H1 (cell line): ENCODE data around the gene SYNDIG1. TPM values are rescaled to one million over a fixed set of nuclear protein-coding genes. Genes with fewer than 3 reads are reported as not detected.

ENCODE experiments used
- CTCF ChIA-PET: fragments of 300-600 bp; sonication (Branson Sonifier 250); formaldehyde crosslinking; loops from one replicate; lab custom pipeline; 2021; ENCODE audit not compliant: partially characterized antibody; lab: Charles Lee
- POLR2A ChIA-PET: fragments of 300-600 bp; sonication (Branson Sonifier 250); formaldehyde crosslinking; loops from one replicate; lab custom pipeline; 2021; ENCODE audit warnings: inconsistent platforms; ENCODE audit not compliant: partially characterized antibody; lab: Charles Lee
- DNase-seq, 2 experiments: peaks; one replicate each; pipeline versions ENCODE4 v3.0.0 to v3.0.0-alpha.2; 2010 to 2022; ENCODE audit warnings: low spot score in 2 of 2, low read depth in 1 of 2, mixed read lengths in 1 of 2
- FAIRE-seq: peaks from 2 replicates; lab custom pipeline; 2011; peaks lifted over from hg19 to GRCh38; lab: Jason Lieb, UNC
- H2AFZ ChIP-seq: 2 replicates; pipeline ENCODE4 v1.8.1; 2012; ENCODE audit warnings: low read length, inconsistent platforms
- H2AK5ac ChIP-seq: 2 replicates; pipeline ENCODE4 v1.6.1; 2013; ENCODE audit warnings: low read depth, low read length
- H2BK120ac ChIP-seq: replicated peaks from 2 replicates; pipeline ENCODE3; 2013; ENCODE audit warnings: low read depth, low read length, inconsistent platforms
- H2BK12ac ChIP-seq: 2 replicates; pipeline ENCODE4 v1.6.1; 2013; ENCODE audit warnings: low read depth, low read length
- H2BK15ac ChIP-seq: 2 replicates; pipeline ENCODE4 v1.6.1; 2013; ENCODE audit warnings: low read length
- H2BK20ac ChIP-seq: 2 replicates; pipeline ENCODE4 v1.6.1; 2013; ENCODE audit warnings: low read length
- H2BK5ac ChIP-seq: 2 replicates; pipeline ENCODE4 v1.6.1; 2013; ENCODE audit warnings: low read depth, low read length
- H3K14ac ChIP-seq: 2 replicates; pipeline ENCODE4 v1.6.1; 2013; ENCODE audit warnings: inconsistent platforms; ENCODE audit not compliant: insufficient read length
- H3K18ac ChIP-seq: 2 replicates; pipeline ENCODE4 v1.6.1; 2013; ENCODE audit warnings: low read length; ENCODE audit errors: extremely low read depth
- H3K23ac ChIP-seq: 2 replicates; pipeline ENCODE4 v1.6.1; 2013; ENCODE audit warnings: inconsistent platforms; ENCODE audit not compliant: insufficient read length
- H3K23me2 ChIP-seq: 2 replicates; pipeline ENCODE4 v1.6.1; 2013; ENCODE audit warnings: low read depth, low read length
- H3K27ac ChIP-seq: 2 replicates; pipeline ENCODE4 v1.6.1; 2011; ENCODE audit warnings: low read depth, low read length, inconsistent platforms
- H3K27me3 ChIP-seq, 4 experiments: replicated peaks in 1 of 4; 1 replicate in 1 of 4; 2 replicates in 3 of 4; pipeline versions ENCODE4 v1.6.1 to v1.8.1; 2011 to 2013; ENCODE audit warnings: low read length in 3 of 4, mild to moderate bottlenecking in 3 of 4, inconsistent platforms in 2 of 4, mixed read lengths in 2 of 4, moderate library complexity in 1 of 4; ENCODE audit not compliant: control insufficient read depth in 3 of 4, insufficient read depth in 3 of 4; ENCODE audit errors: extremely low read depth in 1 of 4
- H3K36me3 ChIP-seq, 4 experiments: 2 replicates each; pipeline versions ENCODE4 v1.6.1 to v1.8.1; 2011 to 2013; ENCODE audit warnings: mild to moderate bottlenecking in 4 of 4, low read length in 3 of 4, moderate library complexity in 2 of 4, control low read depth in 1 of 4, inconsistent platforms in 1 of 4; ENCODE audit not compliant: insufficient read depth in 4 of 4, control insufficient read depth in 2 of 4
- H3K4ac ChIP-seq: replicated peaks from 2 replicates; pipeline ENCODE3; 2013; ENCODE audit warnings: low read length, low read depth, mixed read lengths, inconsistent platforms; ENCODE audit not compliant: insufficient read length
- H3K4me1 ChIP-seq, 4 experiments: replicated peaks in 1 of 4; 1 replicate in 1 of 4; 2 replicates in 3 of 4; pipeline versions ENCODE4 v1.6.1 to v1.8.1; 2011 to 2013; ENCODE audit warnings: low read length in 3 of 4, inconsistent platforms in 2 of 4, mixed read lengths in 1 of 4; ENCODE audit not compliant: insufficient read depth in 4 of 4, control insufficient read depth in 3 of 4
- H3K4me2 ChIP-seq, 2 experiments: 2 replicates each; pipeline versions ENCODE4 v1.6.1 to v1.8.1; 2011 to 2013; ENCODE audit warnings: low read depth in 2 of 2, low read length in 2 of 2, control low read depth in 1 of 2, inconsistent platforms in 1 of 2, mild to moderate bottlenecking in 1 of 2; ENCODE audit not compliant: insufficient read depth in 1 of 2
- H3K4me3 ChIP-seq, 4 experiments: fragments of 200-600, 300-600 bp in 1 of 4; sonication (generic), shearing (Covaris generic), sonication (Bioruptor Twin) in 1 of 4; 2 replicates each; pipeline versions ENCODE4 v1.5.1 to v1.8.1; 2011 to 2016; ENCODE audit warnings: low read length in 4 of 4, low read depth in 3 of 4, control low read depth in 2 of 4, inconsistent platforms in 2 of 4, mild to moderate bottlenecking in 2 of 4, mixed read lengths in 1 of 4, moderate library complexity in 1 of 4; ENCODE audit not compliant: insufficient read depth in 2 of 4; ENCODE audit errors: extremely low read depth in 1 of 4
- H3K56ac ChIP-seq: replicated peaks from 2 replicates; pipeline ENCODE3; 2013; ENCODE audit warnings: low read depth, mild to moderate bottlenecking, mixed read lengths, low read length, inconsistent platforms; ENCODE audit not compliant: insufficient read length
- H3K79me1 ChIP-seq: 2 replicates; pipeline ENCODE4 v1.6.1; 2013; ENCODE audit warnings: low read depth, low read length, control low read depth
- H3K79me2 ChIP-seq, 2 experiments: 2 replicates each; pipeline versions ENCODE4 v1.6.1 to v1.8.1; 2012 to 2013; ENCODE audit warnings: low read length in 2 of 2, mild to moderate bottlenecking in 2 of 2, inconsistent platforms in 1 of 2; ENCODE audit not compliant: insufficient read depth in 2 of 2, control insufficient read depth in 1 of 2
- H3K9ac ChIP-seq, 4 experiments: replicated peaks in 1 of 4; 1 replicate in 1 of 4; 2 replicates in 3 of 4; pipeline versions ENCODE4 v1.6.1 to v1.8.1; 2011 to 2013; ENCODE audit warnings: low read depth in 3 of 4, low read length in 3 of 4, control low read depth in 2 of 4, mild to moderate bottlenecking in 2 of 4, moderate library complexity in 2 of 4, inconsistent platforms in 1 of 4; ENCODE audit errors: extremely low read depth in 1 of 4
- H3K9me3 ChIP-seq, 2 experiments: 2 replicates each; pipeline versions ENCODE4 v1.6.1 to v1.8.1; 2012 to 2013; ENCODE audit warnings: mild to moderate bottlenecking in 2 of 2, moderate library complexity in 2 of 2, control low read depth in 1 of 2, inconsistent platforms in 1 of 2, low read depth in 1 of 2, low read length in 1 of 2, mixed read lengths in 1 of 2; ENCODE audit not compliant: insufficient read depth in 2 of 2
- H4K20me1 ChIP-seq, 2 experiments: replicated peaks in 1 of 2; 2 replicates each; pipeline versions ENCODE3 to v1.8.1; 2011 to 2013; ENCODE audit warnings: inconsistent platforms in 2 of 2, low read length in 2 of 2, mild to moderate bottlenecking in 1 of 2; ENCODE audit not compliant: insufficient read depth in 2 of 2, control insufficient read depth in 1 of 2
- H4K5ac ChIP-seq: 2 replicates; pipeline ENCODE4 v1.6.1; 2013; ENCODE audit warnings: low read length, low read depth, mixed read lengths, inconsistent platforms; ENCODE audit not compliant: insufficient read length
- H4K8ac ChIP-seq: 2 replicates; pipeline ENCODE4 v1.8.0; 2013; ENCODE audit warnings: mild to moderate bottlenecking, moderate library complexity, low read length, inconsistent platforms; ENCODE audit not compliant: insufficient read depth; ENCODE audit errors: extremely low read depth
- H4K91ac ChIP-seq: replicated peaks from 2 replicates; pipeline ENCODE3; 2013; ENCODE audit warnings: low read length, mixed read lengths, inconsistent platforms; ENCODE audit not compliant: insufficient read length
- BACH1 ChIP-seq: IDR thresholded peaks from 2 replicates; pipeline ENCODE4 v1.6.1; 2012; ENCODE audit warnings: low read length, improper control_type of control experiment
- CHD2 ChIP-seq: IDR thresholded peaks from 2 replicates; pipeline ENCODE4 v1.6.1; 2012; ENCODE audit warnings: low read length, improper control_type of control experiment
- JUND ChIP-seq: IDR thresholded peaks from 2 replicates; pipeline ENCODE4 v1.6.1; 2011; ENCODE audit warnings: mild to moderate bottlenecking, improper control_type of control experiment, low read length
- KDM5A ChIP-seq: fragments of 200-600 bp; IDR thresholded peaks from 2 replicates; pipeline ENCODE4 v1.7.1; 2012; ENCODE audit warnings: mild to moderate bottlenecking, low read length, inconsistent platforms, mixed read lengths
- NRF1 ChIP-seq: IDR thresholded peaks from 2 replicates; pipeline ENCODE4 v1.6.1; 2011; ENCODE audit warnings: mild to moderate bottlenecking, low read depth, low read length, improper control_type of control experiment
- POU5F1 ChIP-seq: IDR thresholded peaks from 2 replicates; pipeline ENCODE4 v1.6.1; 2011; ENCODE audit warnings: low read depth, mild to moderate bottlenecking, low read length, moderate library complexity
- SIRT6 ChIP-seq: IDR thresholded peaks from one replicate; pipeline ENCODE4 v1.7.1; 2012; ENCODE audit warnings: low read length, inconsistent platforms
- SP1 ChIP-seq: IDR thresholded peaks from 2 replicates; pipeline ENCODE4 v1.6.1; 2011; ENCODE audit warnings: low read depth, low read length
- TCF12 ChIP-seq: IDR thresholded peaks from 2 replicates; pipeline ENCODE4 v1.6.1; 2011; ENCODE audit warnings: low read depth, mild to moderate bottlenecking, low read length
- ZNF274 ChIP-seq: IDR thresholded peaks from 2 replicates; pipeline ENCODE4 v1.7.0; 2012; ENCODE audit warnings: low read length, borderline replicate concordance; ENCODE audit errors: extremely low read depth
- WGBS, 2 experiments: shearing (Covaris generic) in 1 of 2; methylation state at CpG; one replicate each; pipeline versions ENCODE4 v1.1.6 to v1.1.7; 2013 to 2015; ENCODE audit warnings: low lambda C conversion rate in 2 of 2, mixed read lengths in 2 of 2, inconsistent platforms in 1 of 2, low coverage in 1 of 2, missing lambda C conversion rate in 1 of 2; ENCODE audit not compliant: insufficient replicate concordance in 2 of 2, insufficient coverage in 1 of 2, insufficient read length in 1 of 2; ENCODE audit errors: extremely low coverage in 1 of 2, missing lambda C conversion rate in 1 of 2; 5-methylcytosine and 5-hydroxymethylcytosine counted together
- polyA plus RNA-seq, 7 experiments: library from polyadenylated mRNA; depleted of rRNA in 3 of 7; stranded (reverse) in 5 of 7; unstranded in 2 of 7; fragments of >200 nt in 5 of 7; fragments of 200-250 nt in 2 of 7; gene quantifications; 1 replicate in 5 of 7; 2 replicates in 1 of 7; 4 replicates in 1 of 7; pipeline versions ENCODE4 v1.2.1 to v1.2.3, GENCODE V29; 2011 to 2013; ENCODE audit warnings: missing spikeins in 2 of 7, mixed read lengths in 2 of 7
- total RNA-seq: library from RNA; stranded (reverse); fragmentation: NEBNext Ultra II Directional; extraction: Animal tissue kit (Norgen Biotek cat#: 25700); gene quantifications from 2 replicates; pipeline ENCODE4 v1.2.1, GENCODE V29; 2021

Gene SYNDIG1
- total and polyA plus RNA-seq, 2 of the 8 experiments (the other 6 are each of a cell fraction or from before 2014, with no cell fraction given): 6.5 to 7.8 TPM

DNA sequence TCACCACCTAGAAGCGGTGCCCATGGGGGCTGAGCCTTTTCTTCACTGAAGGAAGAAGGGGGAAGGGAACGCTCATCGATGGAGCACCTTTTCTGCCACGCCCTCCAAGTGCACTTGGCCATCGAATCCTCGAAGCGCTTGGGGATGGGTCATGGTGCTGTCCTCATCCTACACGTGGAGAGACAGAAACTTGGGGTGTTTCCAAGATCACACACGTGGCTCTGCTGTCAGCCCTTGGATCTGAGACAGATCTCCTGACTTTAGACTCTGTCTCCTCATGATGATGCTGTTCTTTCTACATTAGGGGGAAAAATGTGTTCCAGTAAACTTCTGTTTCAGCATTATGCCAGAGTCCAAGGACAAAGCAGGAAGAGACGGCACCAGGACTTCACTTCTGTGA, 78.5 kb downstream of the SYNDIG1 start:
- DNase-seq: no peak
- Histone ChIP-seq H4K20me1 (peaks cover 0 to 2% of the 10 kb centered on the region in 2 experiments), H2BK5ac (no peak overlapping the region), H3K79me1 (no peaks in the 10 kb centered on the region), H4K8ac (no peak overlapping the region), H2BK20ac (no peak overlapping the region), H3K56ac (no peak overlapping the region), H3K4me3 (no peak overlapping the region), H4K91ac (no peak overlapping the region), H2BK120ac (no peak overlapping the region), H3K79me2 (no peaks in the 10 kb centered on the region), H3K23me2 (no peaks in the 10 kb centered on the region), H3K18ac (no peak overlapping the region), H2AK5ac (no peak overlapping the region), H3K14ac (no peak overlapping the region), H3K27ac (no peak overlapping the region), H4K5ac (no peak overlapping the region), H3K36me3 (peaks cover 0 to 11% (median 4%) of the 10 kb centered on the region in 4 experiments; a peak in 4 of 8 replicates), H3K27me3 (no peaks in the 10 kb centered on the region), H2BK12ac (no peak overlapping the region), H3K4ac (no peak overlapping the region), H2BK15ac (no peak overlapping the region), H3K9ac (no peak overlapping the region), H3K23ac (no peak overlapping the region), H3K4me2 (no peak overlapping the region), H3K9me3 (0 out of 4 replicates have a peak, but pooled peaks cover 0 to 2% of the 10 kb centered on the region in 2 experiments), H3K4me1 (no peaks in the 10 kb centered on the region), H2AFZ (no peak overlapping the region)
- WGBS, 2 experiments: 92% methylated on average over 10 of the region's 10 CpGs; no CpG with 5 or more reads in 1 of the 2 experiments
- FAIRE-seq: no peak
- ChIA-PET CTCF (no interaction called here), POLR2A (no interaction called here)
- no peak for TF ChIP-seq POU5F1
- TF ChIP-seq NRF1: no peak
- TF ChIP-seq JUND: no peak
- TF ChIP-seq TCF12: no peak
- TF ChIP-seq SP1: no peak
- TF ChIP-seq KDM5A: no peak
- no peak for TF ChIP-seq CHD2
- no peak for TF ChIP-seq SIRT6
- TF ChIP-seq BACH1: no peak
- no peak for TF ChIP-seq ZNF274
